GM21390 (cell line): Measurements from ENCODE around the gene VTA1.

Source experiments
- ATAC-seq: cut with Tn5 transposase; IDR thresholded peaks from one replicate; pipeline ENCODE4 v1.9.1; 2021; ENCODE audit not compliant: unreplicated experiment

VTA1 gene

DNA sequence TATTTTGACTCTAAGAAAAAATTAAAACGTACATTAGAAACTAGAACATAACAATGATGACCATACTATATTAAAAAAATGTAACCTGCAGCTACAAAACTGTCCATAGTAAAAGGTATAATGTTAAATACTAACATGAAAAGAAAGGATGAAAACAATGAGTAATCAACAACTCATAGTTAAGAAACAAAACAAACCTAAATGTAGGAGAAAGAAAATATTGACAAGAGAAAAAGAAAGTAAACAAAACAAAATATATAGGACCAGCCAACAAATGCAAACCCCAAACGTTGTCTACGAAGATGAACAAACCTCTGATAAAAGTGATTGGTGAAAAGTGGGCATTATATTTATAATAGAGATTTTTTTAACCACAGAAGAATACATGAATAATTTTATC, 113.7 kb downstream of the VTA1 start:
- no peak for ATAC-seq

- ATAC-seq = no peak
Measured at GRCh38 chr6:142262231-142262630, 115.2 kb downstream of the VTA1 start.

DNA sequence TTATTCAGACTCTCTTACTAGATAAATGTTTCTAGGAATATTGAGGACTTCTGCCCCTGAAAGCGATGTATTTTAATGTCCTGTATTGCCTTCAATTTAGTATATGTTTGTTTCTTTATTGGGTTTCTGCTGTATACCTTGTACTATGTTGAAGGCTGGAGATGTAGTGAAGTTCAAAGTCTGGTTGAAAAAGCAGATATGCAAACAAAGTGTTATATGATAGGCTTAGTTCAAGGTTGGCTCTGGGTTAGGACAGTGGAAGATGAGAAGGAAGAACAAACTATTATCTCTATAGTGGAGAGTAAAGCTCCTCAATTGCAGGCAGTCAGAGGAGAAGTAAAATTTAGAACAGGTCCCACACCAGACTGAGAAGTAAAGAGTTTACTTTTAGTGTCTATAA, 118.4 kb downstream of the VTA1 start:
- no peak for ATAC-seq

DNA sequence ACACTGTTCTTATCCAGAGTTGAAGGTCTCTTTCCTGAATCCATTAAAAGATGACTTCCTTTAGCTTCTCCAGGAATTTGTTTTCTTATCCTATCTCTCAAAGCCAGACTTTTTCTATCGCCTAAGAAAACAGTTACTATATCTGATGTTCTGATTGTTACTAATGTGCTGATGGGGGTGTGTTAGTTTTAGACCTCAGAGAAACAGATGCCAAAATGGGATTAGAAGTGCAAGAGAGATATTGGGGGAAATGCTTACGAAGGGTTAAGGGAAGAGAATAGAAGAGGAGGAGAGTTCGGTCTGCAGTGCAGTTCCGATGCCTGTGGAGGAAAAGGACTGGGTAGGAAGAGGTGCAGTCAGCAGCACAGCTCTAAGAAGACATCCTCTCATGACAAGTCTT, 119.0 kb downstream of the VTA1 start:
- ATAC-seq = no peak

GRCh38 chr6:142271476-142271875, 124.4 kb downstream of the VTA1 start:
- no peak for ATAC-seq
